Liver (tissue), 9 donors: ENCODE data around the gene NUDT16. TPM values are rescaled to one million over a fixed set of nuclear protein-coding genes. Genes with fewer than 3 reads are reported as not detected.

Experiments used
- DNase-seq: peaks from one replicate; pipeline ENCODE4 v3.0.0-alpha.2; 2017; ENCODE audit warnings: low spot score
- H3K27ac ChIP-seq, 2 donors: one replicate each; pipeline ENCODE4 v1.7.0; 2013; ENCODE audit warnings: inconsistent platforms in 2 of 2, low read length in 2 of 2, control low read depth in 1 of 2, low read depth in 1 of 2, mild to moderate bottlenecking in 1 of 2
- H3K27me3 ChIP-seq, 4 donors: one replicate each; pipeline versions ENCODE4 v1.6.1 to v1.7.0; 2013; ENCODE audit warnings: low read length in 3 of 4, inconsistent platforms in 1 of 4, mild to moderate bottlenecking in 1 of 4, moderate library complexity in 1 of 4; ENCODE audit not compliant: control insufficient read depth in 4 of 4, insufficient read depth in 4 of 4
- H3K36me3 ChIP-seq, 4 donors: one replicate each; pipeline versions ENCODE4 v1.6.1 to v1.7.0; 2013; ENCODE audit warnings: low read length in 3 of 4, mild to moderate bottlenecking in 3 of 4, low read depth in 1 of 4, moderate library complexity in 1 of 4; ENCODE audit not compliant: control insufficient read depth in 4 of 4, insufficient read depth in 3 of 4
- H3K4me1 ChIP-seq, 4 donors: one replicate each; pipeline versions ENCODE4 v1.6.1 to v1.7.0; 2013; ENCODE audit warnings: low read length in 3 of 4, mild to moderate bottlenecking in 3 of 4, moderate library complexity in 1 of 4; ENCODE audit not compliant: control insufficient read depth in 4 of 4, insufficient read depth in 4 of 4
- H3K4me3 ChIP-seq, 3 donors: one replicate each; pipeline versions ENCODE4 v1.6.1 to v1.7.0; 2013; ENCODE audit warnings: low read length in 3 of 3, control low read depth in 1 of 3, low read depth in 1 of 3, mild to moderate bottlenecking in 1 of 3
- H3K9ac ChIP-seq, 2 donors: one replicate each; pipeline ENCODE4 v1.7.0; 2013; ENCODE audit warnings: low read length in 2 of 2, mild to moderate bottlenecking in 2 of 2, moderate library complexity in 2 of 2, control low read depth in 1 of 2, low read depth in 1 of 2
- H3K9me3 ChIP-seq, 4 donors: one replicate each; pipeline versions ENCODE4 v1.6.1 to v1.7.0; 2013; ENCODE audit warnings: low read length in 3 of 4; ENCODE audit not compliant: control insufficient read depth in 4 of 4
- EGR1 ChIP-seq, 2 donors: IDR thresholded peaks; 2 replicates each; pipeline ENCODE4 v1.6.1; 2016 to 2018; ENCODE audit warnings: antibody characterized with exemption in 2 of 2, low read depth in 2 of 2
- FOXA1 ChIP-seq: IDR thresholded peaks from 2 replicates; pipeline ENCODE4 v1.6.1; 2016; ENCODE audit warnings: antibody characterized with exemption
- FOXA2 ChIP-seq: IDR thresholded peaks from 2 replicates; pipeline ENCODE4 v1.6.1; 2016; ENCODE audit warnings: antibody characterized with exemption
- GABPA ChIP-seq, 2 donors: IDR thresholded peaks in 1 of 2; conservative IDR thresholded peaks in 1 of 2; 2 replicates each; pipeline ENCODE4 v1.6.1; 2016; ENCODE audit warnings: antibody characterized with exemption in 2 of 2, mild to moderate bottlenecking in 1 of 2, moderate library complexity in 1 of 2
- HNF4A ChIP-seq, 2 donors: conservative IDR thresholded peaks; 2 replicates each; pipeline ENCODE4 v1.6.1; 2016; ENCODE audit warnings: antibody characterized with exemption in 2 of 2, mild to moderate bottlenecking in 2 of 2
- HNF4G ChIP-seq: IDR thresholded peaks from 2 replicates; pipeline ENCODE4 v1.6.1; 2016; ENCODE audit warnings: antibody characterized with exemption
- JUND ChIP-seq, 2 donors: IDR thresholded peaks; 2 replicates each; pipeline ENCODE4 v1.6.1; 2016; ENCODE audit warnings: antibody characterized with exemption in 2 of 2
- NR2F2 ChIP-seq: IDR thresholded peaks from 2 replicates; pipeline ENCODE4 v1.6.1; 2016; ENCODE audit warnings: antibody characterized with exemption
- RAD21 ChIP-seq, 2 donors: IDR thresholded peaks; 2 replicates each; pipeline ENCODE4 v1.6.1; 2016; ENCODE audit warnings: antibody characterized with exemption in 2 of 2, mild to moderate bottlenecking in 2 of 2
- RXRA ChIP-seq, 2 donors: IDR thresholded peaks; 2 replicates each; pipeline ENCODE4 v1.6.1; 2017 to 2018; ENCODE audit warnings: antibody characterized with exemption in 2 of 2, mild to moderate bottlenecking in 1 of 2
- SP1 ChIP-seq: IDR thresholded peaks from 2 replicates; pipeline ENCODE4 v1.6.1; 2018; ENCODE audit warnings: antibody characterized with exemption, mild to moderate bottlenecking
- TAF1 ChIP-seq: conservative IDR thresholded peaks from 2 replicates; pipeline ENCODE4 v1.6.1; 2016; ENCODE audit warnings: antibody characterized with exemption, mild to moderate bottlenecking
- YY1 ChIP-seq: IDR thresholded peaks from 2 replicates; pipeline ENCODE4 v1.6.1; 2016; ENCODE audit warnings: antibody characterized with exemption, mild to moderate bottlenecking
- WGBS: extraction: QIAGEN DNeasy Blood & Tissue Kit; methylation state at CpG from one replicate; pipeline ENCODE4 v1.1.7; 2013; 5-methylcytosine and 5-hydroxymethylcytosine counted together
- polyA plus RNA-seq, 2 donors: library from polyadenylated mRNA; stranded (reverse) in 1 of 2; unstranded in 1 of 2; fragments of 200-250 nt in 1 of 2; fragments of >200 nt in 1 of 2; fragmentation: Nextera tagmentation in 1 of 2; extraction: Ambion mirVana in 1 of 2; gene quantifications; one replicate each; pipeline versions ENCODE4 v1.2.1 to v1.2.3, GENCODE V29; 2013 to 2015
- total RNA-seq, 2 donors: library from RNA; depleted of rRNA; stranded (reverse); fragments of >200 nt; gene quantifications; one replicate each; pipeline ENCODE4 v1.2.3, GENCODE V29; 2014
- TF ChIP-seq, protein P1 (sequence below): IDR thresholded peaks from 2 replicates; pipeline ENCODE4 v1.6.1; 2016; ENCODE audit warnings: antibody characterized with exemption
- TF ChIP-seq, protein P2 (sequence below): fragments of 150-350 bp; IDR thresholded peaks from 2 replicates; pipeline ENCODE4 v1.5.1; 2017; ENCODE audit warnings: improper control_type of control experiment, low read depth, low read length; ENCODE audit not compliant: missing input control
- TF ChIP-seq, protein P3 (sequence below): IDR thresholded peaks from 2 replicates; pipeline ENCODE4 v1.6.1; 2016; ENCODE audit warnings: antibody characterized with exemption
- TF ChIP-seq, protein P4 (sequence below): IDR thresholded peaks from 2 replicates; pipeline ENCODE4 v1.6.1; 2016; ENCODE audit warnings: antibody characterized with exemption, mild to moderate bottlenecking
- TF ChIP-seq, protein P5 (sequence below): IDR thresholded peaks from 2 replicates; pipeline ENCODE4 v1.6.1; 2016; ENCODE audit warnings: antibody characterized with exemption
- donor health status: healthy.
- donor health status: healthy.
- donor health status: healthy.
- donor health status: healthy.
- donor health status: healthy.

Gene NUDT16
- total and polyA plus RNA-seq, 4 donors = 11.3 to 33.0 (median 17.1) TPM

DNA sequence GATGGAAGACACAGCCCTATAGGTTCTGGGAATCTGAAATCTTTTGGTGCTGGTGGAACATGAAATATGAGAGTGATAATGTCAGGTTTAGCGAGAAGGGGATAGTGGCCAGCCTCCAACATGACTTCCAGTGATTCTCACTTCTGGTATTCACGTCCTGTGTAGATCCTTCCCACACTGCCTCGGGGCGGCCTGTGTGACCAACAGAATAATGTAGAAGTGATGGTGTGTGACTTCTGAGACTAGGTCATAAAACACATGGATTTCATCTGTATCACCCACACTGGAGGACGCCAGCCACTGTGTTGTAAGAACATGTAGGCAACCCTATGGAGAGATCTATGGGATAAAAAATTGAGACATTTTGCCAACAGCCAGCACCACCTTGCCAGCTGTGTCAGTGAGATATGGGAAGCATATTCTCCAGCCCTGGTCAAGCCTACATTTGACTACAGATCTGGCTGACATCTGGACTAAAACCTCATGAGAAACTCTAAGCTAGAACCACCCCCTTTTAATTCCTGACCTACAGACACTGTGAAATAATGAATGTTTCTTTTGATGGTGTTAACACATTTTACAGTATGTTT, 25.5 kb upstream of the NUDT16 start:
- peaks cover 0 to 1% (median 0%) of the 10 kb centered on the region in 4 donors for H3K4me1 ChIP-seq
- DNase-seq = no peak
- no peak overlapping the region for H3K27ac ChIP-seq
- no peaks in the 10 kb centered on the region for H3K27me3 ChIP-seq
- TF ChIP-seq HNF4G = no peak
- no peak for TF ChIP-seq GABPA (IDR thresholded peaks at IDR 0.05 in 1 of 2, conservative IDR thresholded peaks at IDR 0.05 in 1 of 2)
- TF ChIP-seq TAF1 = no peak
- TF ChIP-seq RAD21 (IDR thresholded peaks at IDR 0.05) = no peak
- TF ChIP-seq FOXA1 = no peak
- TF ChIP-seq, protein P1, sequence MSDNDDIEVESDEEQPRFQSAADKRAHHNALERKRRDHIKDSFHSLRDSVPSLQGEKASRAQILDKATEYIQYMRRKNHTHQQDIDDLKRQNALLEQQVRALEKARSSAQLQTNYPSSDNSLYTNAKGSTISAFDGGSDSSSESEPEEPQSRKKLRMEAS = no peak
- TF ChIP-seq, protein P2, sequence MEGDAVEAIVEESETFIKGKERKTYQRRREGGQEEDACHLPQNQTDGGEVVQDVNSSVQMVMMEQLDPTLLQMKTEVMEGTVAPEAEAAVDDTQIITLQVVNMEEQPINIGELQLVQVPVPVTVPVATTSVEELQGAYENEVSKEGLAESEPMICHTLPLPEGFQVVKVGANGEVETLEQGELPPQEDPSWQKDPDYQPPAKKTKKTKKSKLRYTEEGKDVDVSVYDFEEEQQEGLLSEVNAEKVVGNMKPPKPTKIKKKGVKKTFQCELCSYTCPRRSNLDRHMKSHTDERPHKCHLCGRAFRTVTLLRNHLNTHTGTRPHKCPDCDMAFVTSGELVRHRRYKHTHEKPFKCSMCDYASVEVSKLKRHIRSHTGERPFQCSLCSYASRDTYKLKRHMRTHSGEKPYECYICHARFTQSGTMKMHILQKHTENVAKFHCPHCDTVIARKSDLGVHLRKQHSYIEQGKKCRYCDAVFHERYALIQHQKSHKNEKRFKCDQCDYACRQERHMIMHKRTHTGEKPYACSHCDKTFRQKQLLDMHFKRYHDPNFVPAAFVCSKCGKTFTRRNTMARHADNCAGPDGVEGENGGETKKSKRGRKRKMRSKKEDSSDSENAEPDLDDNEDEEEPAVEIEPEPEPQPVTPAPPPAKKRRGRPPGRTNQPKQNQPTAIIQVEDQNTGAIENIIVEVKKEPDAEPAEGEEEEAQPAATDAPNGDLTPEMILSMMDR = no peak
- TF ChIP-seq YY1 = no peak
- TF ChIP-seq, protein P3, sequence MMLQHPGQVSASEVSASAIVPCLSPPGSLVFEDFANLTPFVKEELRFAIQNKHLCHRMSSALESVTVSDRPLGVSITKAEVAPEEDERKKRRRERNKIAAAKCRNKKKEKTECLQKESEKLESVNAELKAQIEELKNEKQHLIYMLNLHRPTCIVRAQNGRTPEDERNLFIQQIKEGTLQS = no peak
- no peak for TF ChIP-seq FOXA2
- no peak overlapping the region for H3K9ac ChIP-seq
- no peaks in the 10 kb centered on the region for H3K36me3 ChIP-seq
- no peaks in the 10 kb centered on the region for H3K9me3 ChIP-seq
- WGBS = 96% methylated on average over 5 of the region's 5 CpGs
- no peak overlapping the region for H3K4me3 ChIP-seq

DNA sequence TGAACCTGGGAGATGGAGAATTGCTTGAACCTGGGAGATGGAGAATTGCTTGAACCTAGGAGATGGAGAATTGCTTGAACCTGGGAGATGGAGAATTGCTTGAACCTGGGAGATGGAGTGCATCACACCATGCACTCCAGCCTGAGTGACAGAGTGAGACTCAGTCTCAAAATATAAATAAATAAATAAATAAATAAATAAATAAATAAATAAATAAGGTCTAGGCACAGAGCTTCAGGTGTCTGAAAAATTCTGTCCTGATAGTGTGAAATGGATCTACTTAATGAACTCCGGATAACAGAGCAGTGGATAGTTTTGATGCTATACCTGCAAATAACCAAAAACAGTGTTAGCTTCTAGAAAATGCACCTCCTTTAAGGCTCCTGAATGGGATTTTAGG, 24.3 kb upstream of the NUDT16 start:
- Histone ChIP-seq H3K4me1 (peaks cover 0 to 9% (median 3%) of the 10 kb centered on the region in 4 donors), H3K27ac (no peak overlapping the region), H3K9ac (no peak overlapping the region), H3K4me3 (no peak overlapping the region), H3K9me3 (no peaks in the 10 kb centered on the region), H3K36me3 (no peaks in the 10 kb centered on the region), H3K27me3 (no peaks in the 10 kb centered on the region)
- WGBS = 97% methylated on average over 1 of the region's 1 CpG
- TF ChIP-seq, protein P2 = no peak
- no peak for TF ChIP-seq GABPA (IDR thresholded peaks at IDR 0.05 in 1 of 2, conservative IDR thresholded peaks at IDR 0.05 in 1 of 2)
- TF ChIP-seq EGR1 (IDR thresholded peaks at IDR 0.05; ENCODE audit: low read depth in 2 of 2) = no peak
- no peak for TF ChIP-seq HNF4A (conservative IDR thresholded peaks at IDR 0.05)
- no peak for TF ChIP-seq FOXA2
- TF ChIP-seq, protein P4, sequence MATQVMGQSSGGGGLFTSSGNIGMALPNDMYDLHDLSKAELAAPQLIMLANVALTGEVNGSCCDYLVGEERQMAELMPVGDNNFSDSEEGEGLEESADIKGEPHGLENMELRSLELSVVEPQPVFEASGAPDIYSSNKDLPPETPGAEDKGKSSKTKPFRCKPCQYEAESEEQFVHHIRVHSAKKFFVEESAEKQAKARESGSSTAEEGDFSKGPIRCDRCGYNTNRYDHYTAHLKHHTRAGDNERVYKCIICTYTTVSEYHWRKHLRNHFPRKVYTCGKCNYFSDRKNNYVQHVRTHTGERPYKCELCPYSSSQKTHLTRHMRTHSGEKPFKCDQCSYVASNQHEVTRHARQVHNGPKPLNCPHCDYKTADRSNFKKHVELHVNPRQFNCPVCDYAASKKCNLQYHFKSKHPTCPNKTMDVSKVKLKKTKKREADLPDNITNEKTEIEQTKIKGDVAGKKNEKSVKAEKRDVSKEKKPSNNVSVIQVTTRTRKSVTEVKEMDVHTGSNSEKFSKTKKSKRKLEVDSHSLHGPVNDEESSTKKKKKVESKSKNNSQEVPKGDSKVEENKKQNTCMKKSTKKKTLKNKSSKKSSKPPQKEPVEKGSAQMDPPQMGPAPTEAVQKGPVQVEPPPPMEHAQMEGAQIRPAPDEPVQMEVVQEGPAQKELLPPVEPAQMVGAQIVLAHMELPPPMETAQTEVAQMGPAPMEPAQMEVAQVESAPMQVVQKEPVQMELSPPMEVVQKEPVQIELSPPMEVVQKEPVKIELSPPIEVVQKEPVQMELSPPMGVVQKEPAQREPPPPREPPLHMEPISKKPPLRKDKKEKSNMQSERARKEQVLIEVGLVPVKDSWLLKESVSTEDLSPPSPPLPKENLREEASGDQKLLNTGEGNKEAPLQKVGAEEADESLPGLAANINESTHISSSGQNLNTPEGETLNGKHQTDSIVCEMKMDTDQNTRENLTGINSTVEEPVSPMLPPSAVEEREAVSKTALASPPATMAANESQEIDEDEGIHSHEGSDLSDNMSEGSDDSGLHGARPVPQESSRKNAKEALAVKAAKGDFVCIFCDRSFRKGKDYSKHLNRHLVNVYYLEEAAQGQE = no peak
- TF ChIP-seq, protein P1 = no peak
- TF ChIP-seq YY1 = no peak
- TF ChIP-seq, protein P5, sequence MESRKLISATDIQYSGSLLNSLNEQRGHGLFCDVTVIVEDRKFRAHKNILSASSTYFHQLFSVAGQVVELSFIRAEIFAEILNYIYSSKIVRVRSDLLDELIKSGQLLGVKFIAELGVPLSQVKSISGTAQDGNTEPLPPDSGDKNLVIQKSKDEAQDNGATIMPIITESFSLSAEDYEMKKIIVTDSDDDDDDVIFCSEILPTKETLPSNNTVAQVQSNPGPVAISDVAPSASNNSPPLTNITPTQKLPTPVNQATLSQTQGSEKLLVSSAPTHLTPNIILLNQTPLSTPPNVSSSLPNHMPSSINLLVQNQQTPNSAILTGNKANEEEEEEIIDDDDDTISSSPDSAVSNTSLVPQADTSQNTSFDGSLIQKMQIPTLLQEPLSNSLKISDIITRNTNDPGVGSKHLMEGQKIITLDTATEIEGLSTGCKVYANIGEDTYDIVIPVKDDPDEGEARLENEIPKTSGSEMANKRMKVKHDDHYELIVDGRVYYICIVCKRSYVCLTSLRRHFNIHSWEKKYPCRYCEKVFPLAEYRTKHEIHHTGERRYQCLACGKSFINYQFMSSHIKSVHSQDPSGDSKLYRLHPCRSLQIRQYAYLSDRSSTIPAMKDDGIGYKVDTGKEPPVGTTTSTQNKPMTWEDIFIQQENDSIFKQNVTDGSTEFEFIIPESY = no peak
- TF ChIP-seq TAF1 = no peak
- no peak for TF ChIP-seq HNF4G
- TF ChIP-seq, protein P3 = no peak
- no peak for TF ChIP-seq FOXA1
- TF ChIP-seq JUND (IDR thresholded peaks at IDR 0.05) = no peak
- TF ChIP-seq RXRA (IDR thresholded peaks at IDR 0.05) = no peak
- no peak for TF ChIP-seq SP1
- no peak for TF ChIP-seq RAD21 (IDR thresholded peaks at IDR 0.05)
- TF ChIP-seq NR2F2 = no peak
- no peak for DNase-seq
